ENCODE data around the gene NOS1.

GRCh38 chr12:117384735-117385134 is 23.3 kb upstream of the NOS1 start:
- TF ChIP-seq EZH2 (IDR thresholded peaks at IDR 0.05; ENCODE audit: borderline replicate concordance, insufficient read depth, low read length, poor library complexity, severe bottlenecking) (no peak), CTCF (IDR thresholded peaks at IDR 0.05; ENCODE audit: poor library complexity, severe bottlenecking) (no peak), REST (IDR thresholded peaks at IDR 0.05; ENCODE audit: borderline replicate concordance) (no peak), MXI1 (conservative IDR thresholded peaks at IDR 0.05; ENCODE audit: poor library complexity, severe bottlenecking) (no peak), POLR2AphosphoS5 (IDR thresholded peaks at IDR 0.05) (no peak), RAD21 (conservative IDR thresholded peaks at IDR 0.05) (no peak), TAF1 (IDR thresholded peaks at IDR 0.05; ENCODE audit: low read depth) (no peak), SMC3 (conservative IDR thresholded peaks at IDR 0.05; ENCODE audit: poor library complexity) (no peak), EP300 (conservative IDR thresholded peaks at IDR 0.05; ENCODE audit: poor library complexity, severe bottlenecking) (no peak)
